ENCODE results near the gene MFAP4.
A peak's percentile ranks its signal among the peaks of the same experiment; 100 is the strongest.

Gene MFAP4

DNA sequence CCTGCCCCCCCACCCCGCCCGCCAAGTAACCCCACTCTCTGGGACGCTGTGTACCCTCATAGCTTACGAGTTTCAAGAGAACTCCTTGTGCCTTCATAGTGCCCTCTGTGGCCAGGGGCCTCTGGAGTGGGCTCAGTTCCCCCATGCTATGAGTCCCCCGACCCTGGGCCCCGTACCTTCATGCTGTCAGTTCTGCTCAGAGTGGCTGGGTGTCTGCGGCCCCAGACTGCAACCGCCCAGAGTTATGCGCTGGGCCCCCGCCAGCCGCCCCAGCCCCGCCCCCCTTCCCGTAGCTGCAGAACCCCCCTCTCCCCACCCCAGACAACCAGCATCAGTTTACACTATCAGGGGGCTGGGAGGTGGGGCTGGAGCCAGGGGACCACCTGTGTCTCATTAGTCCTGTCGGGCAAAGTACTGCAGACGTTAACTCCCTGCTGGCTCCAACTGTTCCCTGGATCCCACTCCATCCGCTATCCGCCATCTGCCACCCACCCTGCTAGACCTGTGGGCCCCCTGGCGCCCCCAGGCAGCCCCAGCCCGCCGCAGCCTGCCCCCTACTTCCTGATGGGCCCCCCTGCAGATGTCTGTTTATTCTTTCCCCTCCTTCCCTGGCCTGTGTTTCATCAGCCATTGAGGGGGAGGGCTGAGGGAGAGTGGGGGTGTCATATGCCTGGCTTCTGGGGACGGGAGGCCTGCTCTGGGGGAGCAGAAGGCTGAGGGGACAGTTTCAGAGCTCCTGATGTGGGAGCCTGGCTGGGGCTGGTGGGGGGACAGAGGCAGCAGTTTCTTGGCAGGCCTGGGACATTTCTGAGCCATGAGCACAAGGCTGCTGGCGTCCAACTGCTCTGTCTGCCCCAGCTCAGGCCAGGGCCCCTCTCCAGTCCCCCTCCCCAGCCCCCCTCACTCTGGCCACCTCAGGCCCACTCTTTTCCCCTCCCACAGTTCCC lies at the start of gene MFAP4:
MFAP4 (minus strand) TSS at position 217 of the 947 bp plus-strand sequence; CDS start at position 182, 35 bp downstream.
- no peak for DNase-seq

- DNase-seq: no peak
These were observed 46.8 kb upstream of the MFAP4 start for GRCh38 chr17:19433727-19434340.

DNA sequence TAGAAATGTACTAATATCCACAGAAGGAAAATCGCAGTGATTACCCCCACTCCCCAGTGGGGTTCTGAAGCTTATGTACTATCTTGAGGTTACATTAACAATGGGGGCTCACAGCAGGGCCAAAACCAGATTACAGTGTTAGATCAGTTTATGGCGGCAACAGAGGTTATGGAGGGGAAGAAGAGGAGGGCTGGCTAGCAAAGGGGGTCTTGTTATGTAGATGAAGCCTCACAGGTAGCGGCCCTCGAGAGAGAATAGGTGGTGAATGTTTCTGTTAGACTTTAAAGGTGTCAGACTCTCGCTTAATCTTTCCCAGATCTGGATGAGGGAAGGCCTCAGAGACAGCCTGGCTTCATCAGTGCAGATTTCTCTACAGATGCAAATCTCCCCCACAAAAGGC lies 46.3 kb upstream of the MFAP4 start:
- DNase-seq: no peak

DNA sequence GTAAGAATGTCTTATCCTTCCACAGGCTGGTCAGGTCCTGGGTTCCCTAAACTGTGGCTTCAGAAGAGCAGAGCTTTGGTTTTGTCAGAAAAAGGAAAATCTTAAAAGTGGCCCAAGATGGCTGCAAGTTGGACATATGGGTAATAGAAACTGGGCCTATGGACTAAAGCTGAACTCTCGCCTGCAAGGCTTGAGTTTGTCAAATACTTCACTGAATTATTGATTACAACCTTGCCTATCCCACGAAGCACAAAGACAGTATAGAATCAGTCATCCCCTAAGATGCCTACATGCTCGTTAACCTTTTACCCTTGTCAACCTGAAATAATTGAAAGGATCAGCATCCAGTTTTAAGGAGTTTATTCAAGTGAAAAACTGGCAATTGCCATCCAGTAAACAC lies 44.7 kb upstream of the MFAP4 start:
- no peak for DNase-seq

DNA sequence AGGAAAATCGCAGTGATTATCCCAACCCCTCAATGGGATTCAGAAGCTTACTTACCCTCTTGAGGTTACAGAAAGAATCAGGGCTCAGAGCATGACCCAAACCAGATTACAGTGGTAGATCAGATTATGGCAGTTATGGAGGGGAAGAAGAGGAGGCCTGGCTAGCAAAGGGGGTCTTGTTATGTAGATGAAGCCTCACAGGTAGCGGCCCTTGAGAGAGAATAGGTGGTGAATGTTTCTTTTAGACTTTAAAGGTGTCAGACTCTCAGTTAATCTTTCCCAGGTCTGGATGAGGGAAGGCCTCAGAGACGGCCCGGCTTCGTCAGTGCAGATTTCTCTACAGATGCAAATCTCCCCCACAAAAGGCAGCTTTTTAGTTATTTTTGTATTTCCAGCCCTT lies 39.6 kb upstream of the MFAP4 start:
- no peak for DNase-seq

DNA sequence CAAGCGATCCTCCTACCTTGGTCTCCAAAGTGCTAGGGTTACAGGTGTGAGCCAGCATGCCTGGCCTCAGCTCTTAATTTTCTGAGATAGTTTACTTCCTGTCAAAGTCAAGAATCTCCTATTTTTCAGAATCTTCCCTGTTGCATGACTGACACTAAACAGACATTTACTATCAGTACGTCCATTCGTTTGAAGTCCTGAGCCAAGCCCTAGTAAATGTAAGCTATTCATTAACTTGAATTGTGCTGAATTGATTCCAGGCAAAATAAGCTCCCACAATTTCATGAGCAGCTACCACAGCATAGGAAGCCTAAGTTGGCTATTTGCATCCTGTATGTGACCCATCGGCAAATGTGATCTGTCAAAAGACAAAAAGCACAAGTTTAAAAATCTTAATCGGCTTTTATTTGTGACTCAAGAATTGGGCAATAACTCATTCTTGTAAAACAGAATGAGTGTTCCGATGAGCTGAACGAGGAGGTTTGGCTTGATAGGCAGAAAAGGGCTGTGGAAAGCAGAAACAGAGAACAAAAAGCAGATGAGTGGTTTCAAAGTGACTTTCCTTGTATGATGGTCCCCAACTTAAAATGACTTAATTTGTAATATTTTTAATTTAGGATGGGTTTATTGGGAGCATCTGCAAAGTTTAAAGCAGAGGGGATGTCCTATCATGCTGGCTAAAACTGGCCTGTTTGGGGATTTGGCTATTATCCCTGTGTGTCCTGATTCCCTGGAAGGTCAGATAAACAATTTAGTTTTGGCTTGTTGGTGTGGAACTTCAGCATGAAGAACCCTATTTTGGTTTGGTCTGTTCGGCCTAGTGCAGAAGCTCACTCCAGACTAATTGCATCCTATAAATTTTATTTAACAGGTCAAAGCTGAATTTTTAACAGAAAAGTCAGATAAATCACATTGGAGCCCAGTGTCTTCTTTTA lies 38.2 kb upstream of the MFAP4 start:
- no peak for DNase-seq

DNA sequence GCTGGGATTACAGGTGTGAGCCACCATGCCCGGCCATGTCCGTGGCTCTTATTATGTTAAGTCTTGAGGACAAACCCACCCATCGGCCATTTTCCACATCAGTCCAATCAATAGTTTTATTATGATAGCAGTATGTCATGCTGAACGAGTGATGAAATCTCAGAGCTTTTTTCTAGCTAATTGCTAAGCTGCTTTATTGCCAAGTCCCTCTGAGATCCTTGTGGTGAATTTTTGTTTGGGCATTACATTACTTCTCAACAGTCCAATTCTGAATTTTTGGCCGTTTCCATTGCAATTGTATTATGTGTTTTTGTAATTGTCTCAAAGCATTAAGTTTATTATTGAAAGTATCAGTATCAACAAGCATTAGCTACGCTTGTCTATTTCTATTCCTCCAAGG lies 34.9 kb upstream of the MFAP4 start:
- no peak for DNase-seq

DNA sequence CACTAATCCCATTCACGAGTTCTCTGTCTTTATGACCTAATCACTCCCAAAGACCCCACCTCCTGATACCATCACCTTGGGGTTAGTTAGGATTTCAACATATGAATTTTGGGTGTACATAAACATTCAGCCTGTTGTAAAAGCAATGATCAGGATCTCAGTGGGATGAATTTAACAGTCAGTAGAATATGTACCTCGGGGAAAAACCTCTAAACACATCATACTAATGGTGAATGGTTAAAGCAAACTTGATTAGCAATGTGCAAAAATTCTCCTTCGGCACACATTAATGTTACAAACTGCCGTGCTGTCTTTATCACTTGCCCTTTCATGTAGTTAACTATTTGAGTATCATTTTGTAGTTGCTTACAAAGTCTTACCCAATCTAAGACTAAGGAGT lies 34.2 kb upstream of the MFAP4 start:
- DNase-seq: no peak

- peak; percentile 73 for DNase-seq
These were observed 31.4 kb upstream of the MFAP4 start for GRCh38 chr17:19418251-19418992.

- no peak for DNase-seq
These were observed 30.6 kb upstream of the MFAP4 start for GRCh38 chr17:19417611-19418010.

DNA sequence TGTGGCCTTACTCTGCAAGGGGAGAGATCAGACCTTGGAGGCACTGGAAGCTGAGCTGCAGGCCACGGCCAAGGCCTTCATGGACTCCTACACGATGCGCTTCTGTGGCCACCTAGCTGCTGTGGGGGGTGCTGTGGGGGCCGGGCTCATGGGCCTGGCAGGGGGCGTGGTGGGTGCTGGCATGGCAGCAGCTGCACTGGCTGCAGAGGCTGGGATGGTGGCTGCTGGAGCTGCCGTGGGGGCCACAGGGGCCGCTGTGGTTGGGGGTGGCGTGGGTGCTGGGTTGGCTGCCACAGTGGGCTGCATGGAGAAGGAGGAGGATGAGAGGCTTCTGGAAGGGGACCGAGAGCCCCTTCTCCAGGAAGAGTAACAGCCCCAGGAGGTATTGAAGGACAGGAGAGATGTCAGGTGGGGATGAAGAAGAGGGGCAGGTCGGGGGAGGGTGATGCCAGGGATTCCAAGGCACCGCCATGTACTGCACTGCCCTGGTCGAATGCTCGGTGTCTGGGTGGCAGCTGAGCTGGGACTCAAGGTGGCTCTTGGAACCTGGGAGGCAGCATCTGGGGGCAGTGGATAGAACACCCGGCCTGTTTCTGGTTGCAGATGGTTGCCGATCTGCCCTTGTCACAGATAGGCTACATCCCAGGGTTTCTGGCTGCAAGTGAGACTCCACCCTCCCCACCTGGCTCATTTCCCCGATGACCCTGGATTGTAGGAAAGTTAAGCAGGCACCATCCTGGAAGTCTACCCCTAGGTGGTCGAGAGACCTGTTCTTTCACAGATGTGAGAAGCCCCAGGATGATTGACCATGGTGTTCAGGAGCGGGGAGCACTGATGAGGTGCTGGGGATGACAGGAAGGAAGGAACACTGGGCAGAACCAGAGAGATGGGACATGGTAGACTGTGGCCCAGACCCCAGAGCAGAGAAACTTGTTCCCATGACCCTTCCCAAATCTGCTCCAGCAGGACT lies 29.1 kb upstream of the MFAP4 start:
- DNase-seq: no peak

DNA sequence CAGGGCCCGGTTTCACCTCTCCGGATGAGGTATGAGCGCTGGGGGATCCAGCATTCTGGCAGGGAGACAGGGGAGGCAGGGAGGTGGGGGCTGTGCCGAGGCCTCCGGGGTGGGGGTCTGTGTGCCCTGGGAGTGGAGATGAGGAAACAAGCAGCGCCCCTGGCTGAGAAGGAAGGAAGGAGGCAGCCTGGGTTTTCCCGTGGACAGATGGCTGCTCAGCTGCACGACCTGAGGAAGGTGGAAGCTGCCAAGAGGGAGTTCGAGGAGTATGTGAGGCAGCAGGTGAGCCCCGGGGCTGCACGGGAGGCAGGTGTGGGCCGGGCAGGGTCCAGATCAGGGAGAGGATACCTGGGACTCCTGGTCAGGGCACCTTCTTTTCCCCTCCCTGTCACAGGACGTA lies 28.3 kb upstream of the MFAP4 start:
- DNase-seq: no peak

- DNase-seq: no peak
These were observed 27.6 kb upstream of the MFAP4 start for GRCh38 chr17:19414396-19415280.

GRCh38 chr17:19413761-19414160 lies 26.8 kb upstream of the MFAP4 start:
- no peak for DNase-seq

GRCh38 chr17:19412984-19413383 lies 26.0 kb upstream of the MFAP4 start:
- no peak for DNase-seq

- DNase-seq: no peak
These were observed 25.5 kb upstream of the MFAP4 start for GRCh38 chr17:19412510-19412909.

GRCh38 chr17:19411631-19412030 lies 24.6 kb upstream of the MFAP4 start:
- no peak for DNase-seq

GRCh38 chr17:19410875-19411620 lies 24.1 kb upstream of the MFAP4 start, which contains the start of gene RNF112:
Gene RNF112 (plus strand): TSS chr17:19411232. CDS start chr17:19411409, 177 bp downstream.
- no peak for DNase-seq

DNA sequence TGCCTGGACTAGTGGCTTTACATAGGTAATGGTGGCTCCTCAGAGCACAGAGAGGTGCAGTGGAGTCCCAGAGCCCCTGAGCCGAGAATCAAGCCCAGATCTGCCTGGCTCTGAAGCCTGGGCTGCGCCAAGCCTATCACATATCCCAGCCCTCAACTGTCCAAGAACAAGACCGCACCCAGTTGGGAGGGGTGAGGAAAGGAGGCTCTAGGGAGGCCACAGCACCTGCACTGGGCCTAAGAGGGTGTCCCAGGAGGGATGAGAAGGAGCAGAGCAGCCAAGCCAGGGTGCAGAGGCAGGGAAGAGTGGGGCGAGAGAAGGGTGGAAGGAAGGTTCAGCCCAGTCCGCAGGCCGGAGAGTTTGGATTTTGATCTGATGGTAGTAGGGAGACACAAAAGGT lies 23.1 kb upstream of the MFAP4 start:
- no peak for DNase-seq

Measured in MV-4-11 (cell line).